HG02884 (cell line): ENCODE measurements around the gene PARVB.

Experiments
- ATAC-seq: cut with Tn5 transposase; IDR thresholded peaks from one replicate; pipeline ENCODE4 v1.9.1; 2021; ENCODE audit warnings: mild to moderate bottlenecking, moderate library complexity; ENCODE audit not compliant: unreplicated experiment

PARVB gene

DNA sequence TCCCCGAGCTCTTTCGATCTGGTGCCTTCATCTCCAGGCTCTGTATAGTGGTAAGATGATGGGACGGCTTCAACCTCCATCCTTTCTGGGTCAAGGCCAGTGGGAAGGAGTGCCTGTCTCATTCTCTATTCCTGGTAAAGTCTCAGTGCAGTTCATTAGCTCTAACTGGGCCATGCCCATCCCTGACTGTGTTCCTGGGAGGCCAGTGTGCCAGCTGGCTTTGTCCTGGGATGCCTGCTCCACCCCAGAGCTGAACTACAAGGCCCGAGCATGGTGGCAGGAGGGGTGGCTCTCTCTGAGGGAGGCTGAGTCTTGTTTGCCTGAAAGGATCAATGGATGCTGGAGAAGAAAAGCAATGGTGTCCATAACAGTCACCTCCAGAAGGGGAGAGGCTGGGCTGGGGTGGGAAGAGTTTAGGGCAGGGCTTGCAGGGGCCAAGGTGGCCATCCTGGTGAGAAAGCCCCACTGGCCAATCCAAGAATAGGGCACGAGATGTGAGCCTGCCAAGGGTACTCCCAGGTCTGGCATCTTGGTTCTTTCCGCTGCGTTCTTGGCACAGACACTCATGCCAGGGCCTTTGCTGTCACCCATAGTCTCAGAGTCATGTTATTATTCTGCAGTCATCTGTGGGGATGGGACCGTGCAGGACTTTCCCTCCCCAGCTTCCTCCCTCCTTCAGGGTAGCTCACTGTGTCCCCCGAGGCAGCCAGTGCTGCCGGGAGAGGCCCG, 60.1 kb downstream of the PARVB start:
- no peak for ATAC-seq

DNA sequence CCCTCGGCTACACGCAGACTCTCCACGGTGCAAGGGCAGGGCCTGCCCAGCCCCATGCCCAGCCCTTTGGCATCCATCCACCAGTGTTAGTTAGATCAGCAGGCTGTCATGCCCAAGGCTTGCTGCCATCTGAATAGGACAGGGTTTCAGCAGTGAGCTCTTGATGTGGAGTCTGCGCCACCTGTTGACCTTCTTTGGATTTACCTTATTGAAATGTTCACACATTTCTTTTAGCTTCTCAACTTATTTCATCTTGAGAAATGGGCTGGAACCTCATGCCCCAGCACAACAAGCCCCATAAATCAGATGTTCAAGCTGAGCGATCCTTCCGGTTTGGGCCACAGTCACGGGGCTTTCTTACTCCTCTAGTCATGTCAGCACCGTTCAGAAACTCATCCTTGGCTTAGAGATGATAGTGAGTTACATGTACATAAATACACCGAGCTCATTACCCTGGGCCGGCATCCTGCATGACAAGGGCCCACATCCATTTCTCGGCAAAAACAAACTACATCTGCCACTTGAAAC, 61.7 kb downstream of the PARVB start:
- ATAC-seq: no peak

DNA sequence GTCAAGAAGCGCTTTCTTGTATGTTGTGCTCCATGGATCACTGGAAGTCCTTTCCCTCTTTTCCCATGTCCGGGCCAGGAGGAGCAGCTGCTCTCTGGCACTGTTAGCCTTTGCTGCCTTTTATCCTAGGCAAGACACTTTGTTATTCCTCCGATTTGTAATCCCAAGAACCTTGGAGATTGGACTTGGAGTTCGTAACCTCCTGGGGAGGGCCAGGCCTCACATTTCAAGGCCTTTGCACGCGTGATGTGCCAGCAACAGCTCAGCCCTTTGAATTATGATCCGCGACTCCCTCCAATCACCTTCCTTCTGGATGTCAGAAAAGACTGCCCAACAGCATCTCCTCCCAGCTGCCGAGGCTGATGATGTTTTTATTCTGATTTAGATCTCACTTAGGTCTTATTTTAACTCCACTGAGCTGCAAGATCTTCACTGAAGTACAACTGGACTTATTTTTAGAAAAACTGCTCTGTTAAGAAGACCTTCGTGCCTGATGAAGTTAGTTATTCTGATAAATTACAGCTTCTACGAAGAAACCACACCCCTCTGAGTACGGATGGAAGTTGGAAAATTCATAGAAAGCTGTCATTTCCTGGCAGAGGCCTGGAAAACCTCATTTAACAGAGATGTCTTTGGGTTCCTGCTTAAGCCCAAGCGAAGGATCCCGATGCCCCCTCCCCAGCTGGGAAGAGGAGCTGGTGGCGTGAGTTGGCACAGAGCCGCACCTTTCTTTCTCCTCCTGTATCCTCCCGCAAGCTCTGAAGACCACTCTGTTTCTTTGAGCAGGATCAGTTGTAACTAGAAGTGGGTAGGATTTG, 62.4 kb downstream of the PARVB start:
- no peak for ATAC-seq

DNA sequence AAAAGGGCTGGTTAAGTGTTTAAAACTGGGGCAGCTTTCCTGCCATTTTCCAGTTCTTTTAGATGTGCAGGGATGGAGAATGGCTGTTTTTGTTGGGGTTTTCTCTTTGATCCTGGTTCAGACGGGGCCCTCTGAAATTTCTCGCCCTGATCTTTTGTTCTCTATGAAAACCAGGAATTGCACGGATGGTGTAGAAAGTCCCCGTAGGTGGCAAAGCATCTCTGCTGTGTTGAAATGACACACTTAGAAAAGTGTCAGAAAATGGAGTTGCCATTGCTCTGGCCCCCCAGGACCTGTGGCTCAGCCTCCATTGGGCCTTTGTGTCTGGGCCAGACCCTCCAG, 63.0 kb downstream of the PARVB start:
- ATAC-seq: no peak

DNA sequence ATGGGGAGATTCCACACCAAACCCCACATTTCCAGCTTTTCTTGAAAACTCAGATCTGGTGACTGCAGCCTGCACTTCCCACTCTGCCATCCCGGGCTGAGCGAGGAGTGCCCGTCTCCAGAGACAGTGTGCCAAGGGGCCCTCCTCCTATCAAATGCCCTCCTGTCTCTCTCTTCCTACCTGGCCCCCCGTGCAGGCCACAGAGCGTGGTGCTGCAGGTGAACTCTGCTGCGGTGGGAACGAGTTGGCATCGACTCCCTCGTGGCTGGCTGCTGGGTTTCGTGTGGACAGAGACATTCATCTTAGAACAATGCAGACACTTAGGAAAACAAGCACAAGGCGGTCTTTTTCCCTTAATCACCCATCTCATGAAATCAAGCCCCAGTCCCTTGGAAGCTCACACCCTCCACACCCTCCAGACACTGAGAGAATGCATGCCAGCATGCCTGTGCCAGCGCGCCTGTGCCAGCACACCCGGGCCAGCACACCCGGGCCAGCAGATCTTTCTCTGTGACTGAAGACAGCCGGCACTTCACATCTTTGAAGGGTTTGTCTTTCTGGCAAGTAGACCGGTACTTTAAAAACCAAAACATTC, 65.0 kb downstream of the PARVB start:
- no peak for ATAC-seq

DNA sequence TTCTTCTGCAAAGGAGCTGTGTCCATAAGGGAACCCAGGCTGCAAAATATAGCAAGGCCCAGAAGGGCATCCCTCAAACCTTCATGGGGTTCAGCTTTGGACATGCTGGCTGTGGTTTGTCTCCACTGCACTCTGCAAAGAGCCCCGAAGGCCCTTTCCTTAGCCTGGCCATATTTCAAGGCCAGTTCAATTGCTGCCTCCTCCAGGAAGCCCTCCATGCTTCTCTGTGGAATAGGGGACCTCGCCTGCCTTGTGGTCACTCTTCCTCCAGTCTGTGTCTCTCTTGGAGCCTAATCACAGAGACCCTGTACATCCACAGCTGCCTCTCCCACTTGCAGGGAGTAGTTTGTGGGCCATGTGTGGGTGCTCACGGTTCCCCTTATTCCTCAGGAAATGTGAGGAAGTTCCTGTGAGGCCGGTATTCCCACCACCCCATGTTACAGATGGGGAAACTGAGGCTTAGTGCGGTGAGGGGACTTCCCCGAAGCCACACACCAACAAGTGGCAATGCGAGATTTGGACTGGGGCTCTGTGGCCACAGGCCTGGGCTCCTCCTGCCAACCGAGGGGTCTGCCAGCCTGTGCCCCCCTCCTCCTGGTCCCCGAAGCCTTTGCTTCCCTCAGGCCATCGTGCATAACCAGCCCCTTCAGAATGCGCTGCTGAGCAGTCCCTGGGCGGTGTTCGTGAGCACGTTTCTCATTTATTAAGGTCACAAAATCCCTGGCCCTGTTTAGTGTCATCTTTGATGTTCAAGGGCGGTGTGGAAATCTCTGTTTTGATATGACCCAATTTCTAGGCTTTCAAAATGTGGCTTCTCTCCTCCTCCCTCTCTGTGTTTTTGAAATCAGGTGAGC, 65.8 kb downstream of the PARVB start:
- ATAC-seq: no peak

DNA sequence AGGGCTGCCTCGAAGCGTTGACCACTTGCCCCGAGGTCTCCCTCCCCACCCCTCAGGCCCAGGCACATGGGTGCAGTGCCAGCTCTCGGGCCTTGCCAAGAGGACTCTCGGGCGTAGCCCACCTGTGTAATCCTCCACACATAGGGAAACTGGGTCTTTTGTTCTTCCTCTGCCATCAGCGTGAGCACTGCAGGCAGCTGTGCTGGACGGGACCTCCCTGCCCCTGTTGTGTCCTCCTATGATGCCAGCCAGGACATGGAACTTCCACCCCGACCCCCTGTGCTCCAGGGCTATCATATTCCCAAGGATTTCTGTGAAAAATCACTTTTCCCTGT, 66.4 kb downstream of the PARVB start:
- ATAC-seq: no peak

DNA sequence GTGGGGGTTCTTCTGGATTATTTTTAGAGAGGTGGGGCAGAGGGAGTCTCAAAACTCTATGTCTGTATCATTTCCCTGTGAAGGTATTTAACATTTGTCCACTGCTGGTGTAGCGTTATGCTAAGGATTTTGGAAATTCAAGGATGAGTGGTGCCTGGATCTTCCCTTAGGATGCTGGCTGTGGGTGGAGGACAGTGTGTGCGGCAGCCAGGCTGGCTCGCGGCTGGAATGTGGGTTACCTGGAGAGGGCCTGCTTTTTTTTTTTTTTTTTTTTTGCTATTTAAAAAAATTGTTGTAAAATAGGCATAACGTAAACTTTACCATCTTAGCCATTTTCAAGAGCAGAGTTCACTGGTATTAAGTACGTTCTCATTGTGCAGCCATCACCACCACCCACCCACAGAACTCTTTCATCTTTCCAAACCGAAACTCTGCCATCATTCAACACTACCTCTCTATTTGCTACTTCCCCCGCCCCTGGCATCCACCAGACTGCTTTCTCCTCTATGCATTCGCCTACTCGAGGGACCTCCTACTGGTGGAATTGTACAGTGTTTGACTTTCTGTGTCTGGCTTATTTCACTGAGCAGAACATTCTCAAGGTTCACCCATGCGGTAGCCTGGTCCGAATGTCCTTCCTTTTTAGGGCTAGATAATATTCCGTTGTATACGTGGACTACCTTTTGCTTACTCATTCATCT, 67.1 kb downstream of the PARVB start:
- ATAC-seq: no peak

DNA sequence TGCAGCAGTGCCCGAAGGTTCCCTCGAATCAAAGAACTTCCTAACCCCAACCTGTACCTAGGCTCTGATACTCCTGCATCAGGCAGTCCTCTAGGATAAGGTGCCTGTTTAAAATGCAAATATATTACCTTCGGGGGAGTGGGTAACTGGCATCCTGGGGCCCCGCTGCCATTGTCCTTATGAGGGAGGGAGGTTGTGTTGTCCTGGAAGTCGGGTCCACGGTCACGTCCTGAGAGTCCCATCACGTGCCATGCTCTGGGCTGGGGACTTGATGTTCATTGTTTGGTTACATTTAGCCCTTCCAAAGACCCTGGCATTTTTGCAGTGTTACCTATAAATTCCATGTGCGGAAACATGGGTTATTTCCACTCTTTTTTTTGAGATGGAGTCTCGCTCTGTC, 67.6 kb downstream of the PARVB start:
- ATAC-seq: no peak

DNA sequence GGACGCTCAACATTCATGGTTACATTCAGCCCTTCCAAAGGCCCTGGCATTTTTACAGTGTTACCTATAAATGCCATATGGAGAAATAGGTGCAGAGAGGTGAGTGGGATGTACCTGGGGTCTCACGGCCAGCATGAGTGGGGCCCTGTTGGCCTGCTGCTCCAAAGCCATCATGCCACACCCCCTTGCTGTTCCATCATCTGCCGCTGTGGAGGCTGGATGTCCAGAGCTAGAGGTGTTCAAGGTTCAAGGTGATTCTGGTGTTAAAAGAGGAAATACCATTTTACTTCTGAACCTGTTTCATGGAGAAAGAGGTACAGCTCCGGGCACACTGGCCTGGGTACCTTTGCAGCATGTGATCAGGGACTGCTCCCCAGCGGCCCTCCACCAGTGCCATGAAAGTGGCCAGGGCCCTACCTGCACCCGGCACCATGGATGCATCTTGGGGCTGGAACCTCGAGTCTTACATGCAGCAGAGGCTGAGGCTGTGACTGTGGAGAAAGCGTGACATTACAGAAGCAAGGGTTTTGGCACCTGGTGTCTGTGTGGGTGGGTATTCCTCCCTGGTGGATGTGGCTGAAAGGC, 68.6 kb downstream of the PARVB start:
- no peak for ATAC-seq

DNA sequence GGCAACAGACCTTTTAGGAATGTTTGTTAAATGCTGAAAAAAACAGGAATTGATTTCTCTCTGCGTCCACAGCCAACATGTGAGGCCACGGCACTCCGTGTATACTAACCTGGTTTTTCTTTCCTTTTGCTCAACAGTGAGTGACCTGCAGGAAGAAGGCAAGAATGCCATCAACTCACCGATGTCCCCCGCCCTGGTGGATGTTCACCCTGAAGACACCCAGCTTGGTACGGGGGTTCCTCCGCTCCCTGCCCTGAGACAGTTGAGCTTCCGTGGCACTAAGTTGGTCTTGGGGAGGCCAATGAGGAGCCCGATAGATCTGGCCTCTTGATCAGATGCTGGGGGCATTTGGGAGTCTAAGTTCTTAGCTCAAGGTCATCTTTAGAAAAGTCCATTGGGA, 69.7 kb downstream of the PARVB start:
- no peak for ATAC-seq

DNA sequence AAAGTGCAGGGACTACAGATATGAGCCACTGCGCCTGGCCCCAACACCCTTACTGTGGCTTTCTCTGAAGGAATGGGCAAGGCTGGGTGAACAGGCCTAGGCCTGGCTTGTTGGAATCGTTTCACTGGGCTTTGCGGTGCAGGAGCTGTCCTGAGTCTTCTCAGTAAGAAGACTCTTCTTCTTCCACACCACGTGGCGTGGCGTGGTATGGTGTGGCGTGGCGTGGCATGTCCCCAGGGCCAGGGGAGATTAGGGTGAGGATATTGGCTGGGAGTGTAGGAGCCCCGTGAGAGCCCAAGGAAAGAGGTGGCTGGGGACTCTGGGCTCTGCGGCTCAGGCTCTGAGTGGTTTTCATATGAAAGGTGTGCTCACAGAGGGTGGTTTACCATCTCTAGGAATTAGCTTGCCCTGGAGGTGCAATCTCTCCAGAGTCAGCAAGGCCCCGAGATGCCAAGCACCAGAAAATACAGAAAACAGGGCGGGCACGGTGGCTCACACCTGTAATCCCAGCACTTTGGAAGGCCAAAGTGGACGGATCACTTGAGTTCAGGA, 70.7 kb downstream of the PARVB start:
- ATAC-seq: no peak

DNA sequence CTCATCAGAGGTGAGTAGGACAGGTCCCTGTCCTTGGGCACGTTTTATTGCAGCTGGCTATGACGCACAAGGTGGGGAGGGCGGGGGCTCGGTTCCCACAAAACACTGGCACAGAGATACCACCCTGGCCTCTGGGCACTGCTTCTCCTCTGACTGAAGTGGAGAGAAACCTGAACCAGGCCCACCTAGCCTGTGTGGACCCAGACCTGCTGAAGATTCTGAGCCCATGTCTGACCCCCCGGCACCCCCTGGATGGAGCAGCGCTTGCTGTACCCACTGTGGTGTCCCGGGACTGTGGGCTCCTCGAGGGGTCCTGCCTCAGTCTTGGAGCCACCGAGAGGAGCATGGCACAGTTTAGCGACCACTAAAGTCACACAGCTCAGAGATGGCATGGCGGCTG, 72.6 kb downstream of the PARVB start:
- ATAC-seq: no peak

DNA sequence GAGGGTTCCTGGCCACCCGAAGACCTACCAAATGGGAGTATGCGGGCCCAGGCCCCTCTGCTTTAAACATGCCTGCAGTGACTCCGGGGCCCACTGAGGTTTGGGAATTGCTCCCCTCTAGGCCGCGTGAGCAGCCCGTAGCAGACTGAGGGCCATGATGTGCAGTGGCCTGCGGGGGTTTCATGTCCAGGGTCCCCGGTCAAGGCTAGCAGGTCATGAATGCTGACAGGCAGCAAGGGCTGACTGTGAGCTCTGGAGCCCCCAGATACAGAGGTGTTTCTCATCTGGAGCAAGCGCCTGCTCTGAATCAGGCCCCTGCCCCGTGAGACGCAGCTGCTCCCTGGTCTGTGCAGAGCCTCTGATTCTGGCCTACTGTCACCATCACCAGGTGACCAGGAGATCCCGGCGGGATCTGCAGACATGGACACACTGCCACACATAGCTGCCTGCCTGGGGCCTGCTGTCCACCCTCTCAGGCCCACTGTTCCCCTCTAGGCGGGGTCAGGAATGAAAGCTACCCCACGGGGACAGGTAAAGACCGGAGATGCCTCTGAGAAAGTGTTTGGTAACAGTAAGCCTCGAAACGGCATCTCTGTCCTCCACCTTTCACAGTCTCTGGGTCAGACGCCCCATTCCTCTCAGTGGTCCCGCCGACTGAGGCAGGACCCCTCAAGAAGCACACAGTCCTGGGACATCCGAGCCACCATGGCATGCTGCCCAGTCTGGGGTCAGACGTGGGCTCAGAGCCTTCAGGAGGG, 73.3 kb downstream of the PARVB start:
- no peak for ATAC-seq

DNA sequence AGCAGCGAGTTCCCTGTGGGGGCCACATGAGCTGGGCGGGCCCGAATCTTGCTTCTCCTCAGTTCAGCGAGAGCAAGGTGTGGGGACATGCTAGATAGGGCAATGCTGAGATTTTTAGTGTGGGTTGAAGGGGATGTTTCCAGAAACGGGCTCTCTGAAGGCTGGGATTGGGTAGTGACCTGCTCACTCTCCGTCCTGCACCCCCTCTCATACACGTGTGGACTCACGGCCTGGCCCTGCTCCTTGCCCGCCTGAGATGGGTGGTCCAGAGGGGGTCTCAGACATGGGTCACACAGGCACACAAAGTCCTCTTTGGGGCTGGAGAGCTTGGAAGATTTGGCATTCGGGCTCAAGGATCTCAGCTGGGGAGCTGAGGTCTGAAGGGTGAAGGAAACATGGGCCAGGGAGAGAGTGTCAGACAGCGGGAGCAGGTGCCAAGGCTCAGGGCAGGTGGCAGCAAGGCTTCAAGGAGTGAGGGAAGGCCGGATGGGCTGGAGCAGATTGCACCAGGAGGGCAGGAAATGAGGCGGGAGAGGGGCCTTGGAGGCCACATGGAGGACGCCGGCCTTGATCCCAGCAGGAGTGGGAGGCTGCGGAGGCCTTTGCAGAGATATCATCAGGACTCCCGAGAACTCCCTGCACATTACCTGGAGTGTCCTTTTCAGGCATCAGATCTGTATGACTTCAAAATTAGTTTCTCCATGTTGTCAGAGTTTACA, 74.1 kb downstream of the PARVB start:
- no peak for ATAC-seq

DNA sequence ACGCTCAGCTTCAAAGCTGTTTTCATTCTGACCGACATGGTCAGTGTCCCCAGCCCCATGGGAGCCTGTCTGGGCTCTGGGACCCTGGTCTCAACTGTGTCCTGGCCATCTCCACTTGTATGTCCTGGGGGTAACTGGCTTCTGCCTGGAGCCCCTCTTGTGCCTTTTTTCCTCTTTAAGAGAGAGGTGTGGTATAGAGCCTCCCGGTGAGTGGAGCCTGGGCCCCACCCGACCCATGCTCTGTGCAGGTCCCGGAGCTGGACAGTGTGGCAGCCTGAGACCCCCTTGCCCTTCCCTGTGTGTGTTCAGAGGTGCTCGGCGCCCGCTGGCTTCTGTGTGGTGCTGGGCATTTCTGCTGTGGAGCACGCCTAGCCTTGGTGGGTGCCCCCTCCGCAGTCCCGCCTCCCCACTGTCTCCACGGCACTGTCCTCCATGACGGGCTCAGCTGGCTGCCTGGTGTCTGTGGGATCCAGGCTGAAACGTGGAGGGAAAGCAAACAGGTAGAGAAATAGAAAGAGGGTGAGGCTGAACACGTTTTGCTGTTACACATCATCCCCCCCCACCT, 74.9 kb downstream of the PARVB start:
- ATAC-seq: no peak

DNA sequence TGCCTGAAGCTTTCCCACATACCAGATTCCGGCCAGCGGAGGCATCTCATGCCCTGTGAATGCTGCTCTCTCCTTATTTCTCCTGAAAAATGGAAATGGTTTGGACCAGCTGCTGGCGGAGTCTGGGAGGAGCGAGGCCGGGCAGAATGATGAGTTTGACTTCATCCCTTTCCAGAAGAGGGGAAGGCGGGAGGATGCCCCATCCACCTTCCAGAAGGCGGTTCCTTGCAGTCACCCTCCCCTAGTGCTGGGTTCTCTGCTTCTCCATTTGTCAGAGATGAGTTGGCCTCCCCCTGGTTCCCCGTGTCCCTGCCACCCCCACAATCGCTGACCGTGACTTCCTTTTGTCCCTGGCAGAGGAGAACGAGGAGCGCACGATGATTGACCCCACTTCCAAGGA, 75.6 kb downstream of the PARVB start:
- no peak for ATAC-seq

DNA sequence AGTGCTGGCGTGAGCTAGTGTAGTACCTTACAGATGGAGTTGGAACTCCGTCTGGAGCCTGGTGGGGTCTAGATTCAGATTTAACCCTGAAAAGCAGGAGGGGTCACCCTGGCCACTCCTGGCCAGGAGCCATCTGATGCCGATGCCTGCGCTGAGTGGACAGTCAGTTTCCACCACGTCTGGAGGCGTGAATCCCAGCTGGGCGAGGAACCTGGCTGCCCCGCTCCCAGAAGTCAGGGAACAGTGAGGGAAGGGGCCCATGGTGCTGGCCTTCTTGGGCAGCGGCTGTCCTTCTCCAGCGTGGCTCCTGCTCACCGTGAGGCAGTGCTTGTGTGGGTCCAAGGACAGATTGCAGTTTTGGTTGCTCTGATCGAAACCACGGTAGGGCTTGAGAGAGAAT, 76.3 kb downstream of the PARVB start:
- no peak for ATAC-seq
